ENCODE data around the gene SVOPL.
"Not testable (repeated sequence)": the region's sequence is repeated elsewhere in the genome, so short reads cannot be mapped to it uniquely, and the experiment has no call there.

The SVOPL gene, protein sequence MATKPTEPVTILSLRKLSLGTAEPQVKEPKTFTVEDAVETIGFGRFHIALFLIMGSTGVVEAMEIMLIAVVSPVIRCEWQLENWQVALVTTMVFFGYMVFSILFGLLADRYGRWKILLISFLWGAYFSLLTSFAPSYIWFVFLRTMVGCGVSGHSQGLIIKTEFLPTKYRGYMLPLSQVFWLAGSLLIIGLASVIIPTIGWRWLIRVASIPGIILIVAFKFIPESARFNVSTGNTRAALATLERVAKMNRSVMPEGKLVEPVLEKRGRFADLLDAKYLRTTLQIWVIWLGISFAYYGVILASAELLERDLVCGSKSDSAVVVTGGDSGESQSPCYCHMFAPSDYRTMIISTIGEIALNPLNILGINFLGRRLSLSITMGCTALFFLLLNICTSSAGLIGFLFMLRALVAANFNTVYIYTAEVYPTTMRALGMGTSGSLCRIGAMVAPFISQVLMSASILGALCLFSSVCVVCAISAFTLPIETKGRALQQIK

GRCh38 chr7:138700857-138701536 is at the start of gene SVOPL:
TSS of gene SVOPL (minus strand) at chr7:138701362. CDS start at chr7:138679045, 22,317 bp downstream.
- DNase-seq (no peak), ATAC-seq (no peak)

DNA sequence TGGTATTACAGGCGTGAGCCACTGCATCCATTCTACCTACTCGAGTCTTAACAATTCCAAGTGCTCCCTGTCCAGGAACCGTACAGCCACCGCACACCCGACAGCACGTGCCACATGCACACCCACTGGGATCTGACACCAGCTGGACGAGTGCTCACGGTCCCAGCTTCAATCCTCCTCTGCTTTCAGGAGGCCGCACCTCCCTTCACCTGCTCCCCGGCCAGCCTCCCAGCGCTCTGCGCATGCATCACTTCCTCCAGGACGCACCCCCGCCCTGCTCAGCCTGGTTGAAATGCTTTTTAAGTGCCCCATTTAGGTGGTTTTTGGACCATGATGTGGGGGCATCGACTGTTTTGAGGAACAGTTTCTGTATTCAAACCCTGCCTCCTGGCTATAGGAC is 49.3 kb upstream of the SVOPL start:
- ATAC-seq (no peak), DNase-seq (no peak)

- DNase-seq: no peak
- no peak for ATAC-seq
Measured at GRCh38 chr7:138749960-138750359, 48.8 kb upstream of the SVOPL start.

- ATAC-seq: no peak
Measured at GRCh38 chr7:138748666-138749065, 47.5 kb upstream of the SVOPL start.

DNA sequence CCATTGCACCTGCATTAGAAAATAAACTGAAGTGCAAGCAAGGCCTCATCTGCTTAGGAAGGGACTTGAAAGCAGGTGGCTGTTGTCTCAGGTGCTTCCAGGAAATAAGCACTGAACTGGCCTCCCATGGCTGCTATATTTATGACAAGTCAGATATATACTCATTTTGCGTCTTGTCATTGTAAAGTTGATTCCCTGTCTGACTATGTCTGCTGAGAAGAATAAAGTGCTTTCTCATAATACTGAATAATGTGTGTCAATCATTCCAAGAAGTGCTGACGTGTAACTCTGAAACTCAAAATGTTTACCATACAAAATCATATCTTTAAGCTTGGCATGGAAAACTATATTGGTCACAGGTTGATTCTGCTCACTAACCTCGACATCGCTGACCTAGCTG is 44.9 kb upstream of the SVOPL start:
- DNase-seq (no peak), ATAC-seq (peak; percentile 33)

More at GRCh38 chr7:138748666-138749065, 47.5 kb upstream of the SVOPL start:
- no peak for DNase-seq

DNA sequence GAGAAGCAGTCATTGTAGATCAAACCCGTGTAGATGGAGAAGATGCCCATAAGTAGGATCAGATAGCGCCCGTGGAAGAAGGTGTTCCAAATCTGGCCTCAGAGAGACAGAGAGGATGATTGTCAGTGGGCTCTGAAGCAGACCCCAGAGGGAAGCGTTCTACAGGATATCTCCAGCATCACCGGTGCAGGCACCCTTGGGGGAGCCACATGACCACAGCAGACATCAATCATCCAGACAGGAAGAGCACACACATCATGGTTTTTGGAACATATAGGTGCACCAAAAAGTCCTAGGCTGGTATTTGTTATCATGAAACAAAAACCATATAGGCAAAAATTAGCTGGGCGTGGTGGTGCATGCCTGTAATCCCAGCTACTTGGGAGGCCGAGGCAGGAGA is 44.0 kb upstream of the SVOPL start:
- peak; percentile 30 for ATAC-seq
- no peak for DNase-seq

DNA sequence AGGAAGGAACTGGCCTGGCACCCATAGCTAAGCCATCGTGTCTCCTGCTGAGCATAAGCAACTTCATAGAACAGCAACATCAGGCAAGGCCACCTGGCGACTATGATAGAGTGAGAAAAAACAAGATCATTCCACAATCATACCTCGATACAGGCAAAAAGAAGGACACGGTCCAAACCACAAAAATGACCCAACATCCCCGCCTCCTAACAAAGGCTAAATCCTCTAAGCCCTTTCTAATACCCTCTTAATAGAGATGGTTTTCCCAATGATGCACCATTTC is 40.2 kb upstream of the SVOPL start:
- DNase-seq (no peak), ATAC-seq (no peak)

DNA sequence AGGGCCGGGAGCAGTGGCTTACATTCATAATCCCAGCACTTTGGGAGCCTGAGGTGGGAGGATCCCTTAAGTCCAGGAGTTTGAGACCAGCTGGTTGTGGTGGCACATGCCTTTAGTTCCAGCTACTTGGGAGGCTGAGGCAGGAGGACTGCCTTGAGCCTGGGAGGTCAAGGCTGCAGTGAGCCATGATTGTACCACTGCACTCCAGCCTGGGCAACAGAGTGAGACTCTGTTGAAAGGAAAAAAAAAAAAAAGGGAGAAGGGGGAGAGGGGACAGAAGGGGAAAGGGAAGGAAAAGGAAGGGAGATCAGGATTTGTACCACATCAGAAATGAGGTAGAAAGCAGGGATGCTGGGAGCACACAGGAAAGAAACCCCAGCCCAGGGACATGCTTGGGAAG is 38.7 kb upstream of the SVOPL start:
- DNase-seq: no peak
- ATAC-seq: no peak

DNA sequence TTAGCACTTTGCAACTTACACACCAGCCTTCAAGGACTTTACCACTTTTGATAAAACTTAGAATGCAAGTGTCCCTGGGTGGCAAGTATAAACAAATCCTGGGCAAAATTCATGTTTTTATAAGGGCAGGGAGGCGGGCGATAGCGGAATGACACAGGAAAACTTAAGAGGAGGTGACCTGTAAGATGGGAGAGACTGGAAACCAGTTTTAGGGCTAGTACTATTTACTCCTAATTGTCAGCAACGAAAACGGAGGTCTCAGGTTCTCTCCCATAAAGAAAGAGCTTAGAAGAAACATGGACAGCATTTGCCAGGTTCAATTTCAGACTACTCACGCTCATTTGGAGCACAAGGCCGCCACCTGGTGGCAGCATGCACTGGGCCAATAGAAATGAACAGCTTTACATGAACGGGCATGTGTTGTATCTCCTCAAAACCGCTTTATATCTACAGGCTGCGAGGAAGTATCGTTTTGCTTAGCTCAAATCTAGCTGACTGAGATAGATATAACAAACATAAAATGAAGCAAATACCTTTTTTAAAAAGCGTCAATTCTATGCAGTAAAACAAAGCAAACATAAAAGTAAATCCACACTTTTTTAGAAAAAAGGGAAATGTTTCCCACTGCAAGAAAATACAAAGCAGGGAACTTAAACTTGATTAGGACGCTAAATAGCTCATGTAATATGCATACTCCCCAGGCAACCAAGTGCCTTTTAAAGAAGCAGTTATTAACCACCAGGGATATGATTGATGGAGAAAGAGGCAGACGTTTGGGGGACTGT is 37.6 kb upstream of the SVOPL start:
- DNase-seq: peak; percentile 83
- peak; percentile 81 for ATAC-seq

DNA sequence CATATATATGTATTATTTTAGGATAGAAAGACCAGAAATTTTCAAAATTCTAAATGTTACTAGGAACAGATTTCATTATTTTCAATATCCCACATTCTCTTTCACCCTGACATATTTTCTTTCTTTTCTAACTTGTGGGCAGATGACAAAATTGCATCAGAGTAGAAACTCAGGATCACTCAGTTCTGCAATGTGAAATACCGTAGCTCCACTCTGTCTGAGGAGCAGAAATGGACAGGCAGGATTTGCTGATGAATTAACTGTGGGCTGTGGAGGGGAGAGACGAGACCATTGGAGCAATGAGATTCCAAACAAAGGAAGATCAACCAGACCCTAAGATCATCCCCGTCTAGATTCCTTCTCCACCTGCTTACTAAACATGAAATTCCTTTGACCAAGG is 37.0 kb upstream of the SVOPL start:
- no peak for ATAC-seq
- no peak for DNase-seq

DNA sequence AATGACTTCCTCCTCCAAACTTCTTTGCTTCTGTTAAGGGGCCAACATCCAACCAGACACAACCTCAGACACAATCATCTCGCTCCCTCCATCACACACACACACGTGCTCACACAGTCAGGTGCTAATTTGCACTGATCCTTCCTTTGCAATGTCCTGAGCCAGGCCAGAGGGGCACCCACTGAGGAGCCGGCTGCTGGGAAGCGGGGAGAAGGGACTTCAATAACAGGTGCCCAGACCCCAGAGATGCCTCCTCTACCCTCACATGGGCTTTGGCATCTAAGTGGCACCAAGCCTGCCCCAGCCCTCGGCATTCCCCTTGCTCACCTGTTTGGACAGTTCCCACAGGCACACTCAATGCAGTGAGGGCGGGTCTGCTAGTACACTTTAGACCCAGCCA is 34.2 kb upstream of the SVOPL start:
- DNase-seq: no peak
- no peak for ATAC-seq

GRCh38 chr7:138731733-138732132 is 30.6 kb upstream of the SVOPL start:
- not testable (repeated sequence) for ATAC-seq, DNase-seq

- ATAC-seq: no peak
- no peak for DNase-seq
Measured at GRCh38 chr7:138729444-138729843, 28.3 kb upstream of the SVOPL start.

GRCh38 chr7:138727336-138728099 is 26.4 kb upstream of the SVOPL start:
- DNase-seq (no peak), ATAC-seq (no peak)

DNA sequence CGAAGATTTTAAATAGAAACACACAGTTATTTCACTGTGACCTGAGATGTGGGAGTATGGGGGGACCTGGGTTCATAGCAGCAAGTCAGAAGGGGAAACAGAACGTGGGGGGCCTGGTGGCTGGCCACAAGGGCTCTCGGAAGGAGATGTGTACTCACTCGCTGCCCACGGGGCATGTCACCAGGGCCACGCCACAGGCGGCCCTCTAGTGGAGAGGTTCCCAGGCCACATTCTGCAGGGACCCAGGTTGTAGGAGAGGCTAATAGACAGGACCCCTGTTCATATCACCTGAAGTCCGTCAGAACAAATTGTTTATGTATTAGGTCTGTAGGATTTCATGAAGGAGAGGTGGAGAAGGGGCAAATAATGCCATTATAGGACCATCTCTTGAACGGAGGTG is 25.1 kb upstream of the SVOPL start:
- no peak for ATAC-seq

GRCh38 chr7:138720286-138720685 is 19.1 kb upstream of the SVOPL start:
- no peak for ATAC-seq
- DNase-seq: no peak

More for the DNA sequence above, 25.1 kb upstream of the SVOPL start:
- DNase-seq: no peak

- ATAC-seq: no peak
- DNase-seq: no peak
Measured at GRCh38 chr7:138716889-138717288, 15.7 kb upstream of the SVOPL start.

GRCh38 chr7:138713191-138713590 is 12.0 kb upstream of the SVOPL start:
- ATAC-seq (no peak), DNase-seq (no peak)

DNA sequence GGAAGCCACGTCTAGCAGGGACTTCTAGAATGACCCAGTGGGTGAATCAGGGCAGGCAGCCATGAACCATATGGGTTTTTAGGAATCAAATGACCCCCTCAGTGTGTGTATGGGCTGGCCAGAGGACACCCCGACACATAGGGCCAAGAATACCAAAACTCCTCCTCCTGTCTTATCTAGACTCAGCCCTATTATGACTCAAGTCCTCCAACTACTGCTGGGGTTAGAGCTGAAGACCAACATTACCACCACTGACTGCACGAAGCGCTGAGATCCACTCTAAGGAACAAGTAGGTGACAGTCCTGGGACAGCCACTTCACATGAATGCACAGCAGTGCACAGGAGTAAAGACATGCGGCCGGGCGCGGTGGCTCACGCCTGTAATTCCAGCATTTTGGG is 11.5 kb upstream of the SVOPL start:
- DNase-seq (no peak), ATAC-seq (peak; percentile 51)

- ATAC-seq: no peak
Measured at GRCh38 chr7:138710536-138711385, 9.6 kb upstream of the SVOPL start.

GRCh38 chr7:138705167-138705566 is 4.0 kb upstream of the SVOPL start:
- DNase-seq: no peak
- no peak for ATAC-seq

More at GRCh38 chr7:138710536-138711385, 9.6 kb upstream of the SVOPL start:
- no peak for DNase-seq
